Glomerular visceral epithelial cell (primary cell): ENCODE data around the gene CNOT1.
"Not testable (repeated sequence)": the region's sequence is repeated elsewhere in the genome, so short reads cannot be mapped to it uniquely, and the experiment has no call there.

Source experiments
- DNase-seq: peaks from one replicate; pipeline ENCODE4 v3.0.0-alpha.2; 2016; ENCODE audit errors: extremely low spot score

CNOT1 gene

DNA sequence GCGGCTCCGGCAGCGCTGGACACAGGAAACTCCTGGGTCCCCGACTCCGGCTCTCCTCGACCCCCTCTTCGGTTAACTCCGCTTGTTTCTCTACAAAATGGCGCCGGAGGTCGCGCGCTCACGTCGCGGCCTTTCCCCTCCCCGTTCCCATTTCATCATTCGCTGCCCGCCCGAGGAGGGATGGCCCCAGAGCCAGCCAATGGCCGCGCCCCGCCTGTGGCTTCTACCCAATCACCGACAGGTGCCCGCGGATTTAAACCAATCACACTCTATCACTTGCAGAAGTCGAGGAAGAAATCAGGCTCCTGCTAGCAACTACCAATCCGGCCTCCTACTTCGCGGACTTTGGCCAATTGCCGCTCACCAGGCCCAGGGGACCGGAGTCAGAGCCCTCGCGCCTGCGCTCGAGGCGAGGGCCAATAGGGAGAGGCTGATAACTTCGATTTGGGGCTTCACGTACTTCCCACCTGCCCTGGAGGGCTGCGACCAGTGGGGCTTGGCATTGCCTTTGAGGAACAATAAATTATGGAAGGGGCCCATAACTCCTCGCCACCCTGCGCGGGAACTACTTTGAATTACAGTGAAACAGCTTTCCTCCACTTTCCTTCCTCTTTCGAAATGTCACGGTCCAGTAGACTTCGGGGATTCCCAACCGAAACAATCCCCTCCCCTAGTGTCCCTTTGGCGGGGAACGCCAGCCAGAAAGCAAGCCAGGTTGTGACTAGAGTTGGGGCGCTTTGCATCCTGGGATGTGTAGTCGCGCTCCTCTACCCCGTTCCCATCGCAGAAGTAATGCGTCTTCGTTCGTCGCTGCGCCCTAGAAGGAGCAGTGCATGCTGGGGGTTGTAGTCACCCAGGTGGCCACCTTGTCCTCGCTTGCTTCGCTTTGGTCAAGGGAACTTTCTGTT, at the start of gene CNOT1:
Gene CNOT1 (minus strand): TSS at position 94 of the 908 bp plus-strand sequence. CDS start 30,489 bp downstream, outside the sequence.
- peak; percentile 99 for DNase-seq

DNA sequence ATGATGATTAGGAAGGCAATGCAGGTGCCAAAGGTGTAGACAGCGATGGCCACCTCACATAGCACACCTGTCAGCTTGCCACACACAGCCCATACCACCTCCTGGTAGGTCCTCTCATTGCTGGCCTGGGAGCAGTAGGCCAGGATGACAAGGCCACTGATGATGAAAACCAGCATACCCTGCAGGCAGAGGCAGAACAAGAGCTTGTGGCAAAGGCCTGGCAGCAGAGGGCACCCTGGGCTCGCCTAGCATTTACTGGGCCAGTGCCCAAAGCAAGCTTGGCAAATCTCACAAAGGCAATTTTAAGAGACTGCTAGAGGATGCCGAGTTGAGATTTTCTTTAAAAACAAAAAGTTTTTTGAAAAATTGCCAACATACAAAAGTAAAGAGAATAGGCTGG, 49.1 kb upstream of the CNOT1 start:
- peak; percentile 30 for DNase-seq

DNA sequence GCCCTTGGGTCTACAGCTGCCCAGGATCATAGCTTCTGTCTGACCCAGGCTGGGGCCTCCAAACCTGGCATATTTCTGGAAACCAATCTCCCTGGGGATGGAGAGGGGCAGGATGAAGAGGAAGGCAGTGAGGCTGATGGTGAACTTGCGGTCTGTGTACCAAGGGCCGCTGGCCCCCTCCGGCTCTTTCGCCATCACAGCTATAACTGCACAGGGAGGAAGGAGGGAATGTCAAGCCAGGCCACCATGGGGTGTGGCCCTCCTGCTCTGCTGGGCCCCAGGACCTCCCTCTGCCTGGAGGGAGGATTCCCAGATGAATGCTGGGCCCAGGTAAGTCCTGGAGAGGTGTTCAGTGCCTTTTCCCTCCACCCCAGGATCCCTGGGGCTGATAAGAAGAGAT, 48.6 kb upstream of the CNOT1 start:
- no peak for DNase-seq

DNA sequence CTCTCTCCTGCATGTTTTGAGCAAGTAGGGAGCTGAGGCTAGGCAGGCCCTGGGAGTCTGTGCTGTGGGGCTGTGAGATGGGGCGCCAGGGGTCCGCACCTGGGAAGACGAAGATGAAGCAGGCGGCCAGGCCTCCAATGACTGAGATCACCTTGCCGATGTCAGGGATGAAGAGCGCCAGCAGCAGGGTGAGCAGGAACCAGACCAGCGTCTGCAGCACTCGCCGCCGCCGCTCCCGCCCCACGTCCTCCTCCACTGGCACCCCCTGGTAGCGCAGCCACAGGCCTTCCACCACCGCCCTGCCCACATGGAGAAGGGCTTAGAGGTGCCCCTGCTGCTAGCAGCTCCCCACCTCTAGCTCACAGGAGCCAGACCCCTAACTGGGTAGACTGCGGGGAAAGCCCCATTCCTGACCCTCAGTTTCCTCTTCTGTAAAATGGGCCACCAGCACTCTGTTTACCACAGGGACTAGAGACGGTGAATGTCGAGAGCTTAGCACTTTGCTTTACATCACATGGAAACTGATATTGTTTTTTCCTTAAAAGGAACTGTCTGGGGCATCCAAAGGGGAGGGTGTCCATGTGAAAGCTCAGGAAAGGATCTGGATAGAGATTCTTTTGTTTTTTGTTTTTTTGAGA, 41.4 kb upstream of the CNOT1 start:
- DNase-seq, result no peak

DNA sequence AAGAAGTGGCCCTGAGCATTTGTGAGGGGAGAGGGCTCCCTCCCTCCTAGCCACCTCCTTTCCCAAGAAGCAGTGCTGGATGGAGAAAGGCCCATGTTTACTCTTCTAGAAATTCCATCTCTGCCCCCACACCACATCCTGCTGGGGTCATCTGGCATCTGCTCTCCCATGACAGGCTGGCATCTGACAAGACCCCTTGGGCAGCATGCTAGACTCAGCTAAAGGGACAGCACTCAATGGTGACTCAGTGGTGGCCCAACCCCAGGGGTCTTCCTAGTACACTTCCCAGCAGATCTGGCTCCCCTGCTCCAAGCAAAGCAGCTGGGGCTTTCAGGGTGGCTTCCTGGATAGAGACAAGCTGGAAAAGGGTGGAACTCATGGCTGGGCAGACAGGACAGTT, 40.6 kb upstream of the CNOT1 start:
- no peak for DNase-seq

DNA sequence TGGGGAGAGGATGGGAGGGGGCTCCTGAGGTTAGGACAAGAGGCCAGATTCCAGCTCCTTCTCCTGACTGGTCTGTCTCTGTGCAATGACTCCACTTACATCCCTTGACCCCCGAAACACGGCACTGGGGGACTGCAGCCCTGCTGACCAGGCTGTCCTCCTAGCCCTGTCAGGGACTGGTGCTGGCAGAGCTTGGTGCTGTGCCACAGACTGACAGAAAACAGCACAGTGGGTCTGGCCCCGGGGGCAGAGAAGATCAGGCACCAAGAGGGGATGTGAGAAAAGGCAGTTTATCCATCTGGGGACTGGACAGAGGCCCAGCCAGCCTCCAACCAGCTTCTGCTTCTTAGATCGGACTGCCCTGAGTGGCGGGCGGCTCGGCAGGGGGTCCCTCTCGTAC, 35.6 kb upstream of the CNOT1 start:
- DNase-seq, result no peak

DNA sequence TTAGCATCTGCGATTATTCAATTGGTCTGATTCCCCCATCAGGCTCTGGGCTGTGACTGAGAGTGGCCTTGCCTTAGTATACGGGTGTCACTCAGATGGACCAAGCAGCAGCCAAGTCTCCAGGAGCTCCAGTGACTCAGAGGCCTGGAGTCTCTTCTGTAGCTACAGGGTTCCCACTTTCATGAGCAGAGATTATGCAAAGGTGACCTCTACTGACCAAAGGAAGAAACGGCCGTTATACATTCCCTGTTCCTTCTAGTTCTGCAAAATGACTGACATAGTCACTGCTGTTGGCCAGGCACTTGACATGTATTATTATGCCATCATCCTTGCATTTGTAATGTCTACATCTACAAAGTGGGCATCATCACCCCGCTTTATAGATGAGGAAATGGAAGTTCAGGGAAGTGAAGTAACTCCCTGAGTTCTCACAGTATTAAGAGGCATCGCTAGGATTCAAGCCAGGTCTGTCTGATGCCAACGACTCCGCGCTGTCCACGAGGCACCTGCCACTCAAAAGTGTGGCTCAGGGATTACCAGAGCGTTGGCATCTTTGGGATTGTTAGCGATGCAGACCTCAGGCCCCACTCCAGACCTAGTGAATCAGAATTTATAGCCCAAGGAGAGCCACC, 31.7 kb upstream of the CNOT1 start:
- DNase-seq, result peak; percentile 79

DNA sequence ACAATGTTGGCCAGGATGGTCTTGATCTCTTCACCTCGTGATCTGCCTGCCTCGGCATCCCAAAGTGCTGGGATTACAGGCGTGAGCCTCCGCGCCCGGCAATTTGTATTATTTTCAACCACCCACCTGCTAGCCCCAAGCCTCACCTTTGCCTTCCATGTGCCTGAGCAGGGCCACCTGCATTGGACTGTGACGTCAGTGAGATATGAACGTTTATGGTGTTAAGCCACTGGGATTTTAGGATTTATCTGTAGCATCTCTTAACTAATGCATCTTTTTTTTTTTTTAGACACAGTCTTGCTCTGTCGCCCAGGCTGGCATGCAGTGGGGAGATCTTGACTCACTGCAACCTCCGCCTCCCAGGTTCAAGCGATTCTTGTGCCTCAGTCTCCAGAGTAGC, 30.3 kb upstream of the CNOT1 start:
- not testable (repeated sequence) for DNase-seq

DNA sequence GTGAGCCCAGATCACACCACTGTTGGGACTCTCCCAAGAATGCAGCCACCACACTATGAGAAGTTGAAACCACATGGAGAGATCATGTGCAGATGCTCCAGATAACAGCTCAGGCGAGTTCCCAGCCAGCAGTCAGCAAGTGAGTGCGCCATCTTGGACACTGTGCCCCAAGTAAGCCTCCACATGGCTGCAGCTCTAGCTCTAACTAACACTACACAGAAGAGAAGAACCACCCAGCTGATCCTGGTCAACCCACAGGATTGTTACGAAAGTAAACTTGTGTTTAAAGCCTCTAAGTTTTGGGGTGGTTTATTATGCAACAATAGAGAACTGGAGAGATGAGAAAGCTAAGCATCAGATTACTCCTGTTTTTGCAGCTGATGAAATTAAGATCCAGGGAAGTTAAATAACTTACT, 29.2 kb upstream of the CNOT1 start:
- no peak for DNase-seq

DNA sequence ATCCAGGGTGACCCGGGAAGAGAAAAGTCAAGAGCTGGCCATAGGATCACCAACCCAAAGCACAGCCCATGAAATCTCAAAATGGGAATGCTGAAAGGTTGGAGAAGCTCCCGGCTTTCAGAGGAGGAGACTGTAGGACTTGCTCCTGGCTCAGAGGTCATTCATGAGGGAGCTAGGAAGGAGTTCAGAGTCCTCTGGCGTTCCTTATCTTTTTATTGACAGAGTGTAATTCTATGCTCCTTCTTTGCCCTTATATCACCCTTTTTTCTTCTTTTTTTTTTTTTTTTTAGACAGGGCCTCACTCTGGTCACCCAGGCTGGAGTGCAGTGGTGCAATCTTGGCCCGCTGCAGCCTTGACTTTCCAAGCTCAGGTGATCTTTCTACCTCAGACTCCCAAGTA, 27.3 kb upstream of the CNOT1 start:
- no peak for DNase-seq

DNA sequence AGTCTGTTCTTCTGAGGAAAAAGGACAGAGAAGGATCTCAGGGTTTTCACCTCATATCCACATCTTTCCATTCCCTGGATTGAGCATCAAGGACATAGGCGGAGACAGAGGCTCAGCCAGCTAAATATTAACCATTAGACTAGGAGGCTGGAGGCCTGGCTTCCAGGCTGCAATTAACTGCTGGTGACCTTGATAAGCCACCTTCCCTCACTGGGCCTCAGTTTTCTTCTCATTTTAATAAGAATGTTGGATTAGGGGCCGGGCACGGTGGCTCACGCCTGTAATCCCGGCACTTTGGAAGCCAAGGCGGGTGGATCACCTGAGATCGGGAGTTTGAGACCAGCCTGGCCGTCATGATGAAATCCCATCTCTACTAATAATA, 25.6 kb upstream of the CNOT1 start:
- no peak for DNase-seq

DNA sequence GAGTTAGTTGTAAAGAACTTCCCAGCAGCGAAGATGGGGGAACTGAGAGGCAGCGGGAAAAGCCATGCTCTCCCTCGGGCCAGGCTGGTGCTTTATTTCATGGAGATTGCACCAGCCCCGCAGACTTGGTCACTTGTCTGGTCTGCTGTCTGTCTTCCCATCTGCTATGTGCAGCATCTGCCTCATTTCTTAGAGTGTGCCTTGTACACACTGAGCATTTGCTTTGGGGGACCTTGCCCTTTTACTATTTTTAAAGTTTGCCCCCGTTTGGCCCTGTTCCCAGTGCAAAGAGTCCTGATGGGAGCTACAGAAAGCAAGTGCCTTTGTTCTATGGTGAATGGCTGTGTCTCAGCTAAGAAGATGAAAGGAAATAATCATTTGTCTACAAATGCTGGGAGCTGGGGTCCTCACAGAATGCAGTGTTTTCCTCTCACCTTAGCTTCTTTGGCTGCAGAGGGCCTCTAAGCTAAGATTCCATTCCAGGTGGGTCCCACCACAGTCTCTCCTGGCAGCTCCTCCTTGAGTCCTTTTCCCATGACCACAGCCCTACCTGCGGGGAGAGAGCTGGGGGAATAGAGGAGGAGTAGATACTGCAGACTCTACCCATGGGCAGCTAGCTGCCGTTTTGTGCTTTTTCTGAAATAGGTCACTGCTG, 25.1 kb upstream of the CNOT1 start:
- DNase-seq, result no peak

DNA sequence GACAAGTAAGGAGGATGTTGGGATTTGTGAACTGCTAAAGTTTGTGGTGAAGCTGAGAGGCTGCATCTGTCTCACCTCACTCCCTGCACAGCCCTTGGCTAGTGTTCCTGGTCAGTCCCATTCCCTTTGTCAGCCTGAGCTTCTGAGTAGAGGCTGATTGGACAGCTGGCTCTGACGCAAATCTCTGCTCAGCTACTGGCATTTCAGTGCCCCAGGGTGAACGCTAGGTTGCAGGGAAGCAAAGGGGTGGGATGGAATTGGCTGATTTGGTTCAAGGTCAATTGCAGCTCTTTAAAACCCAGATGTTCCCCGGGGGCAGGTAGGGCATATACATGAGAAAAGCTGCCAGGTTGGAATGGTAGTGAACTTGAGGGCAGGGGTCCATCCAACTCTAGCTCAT, 23.1 kb upstream of the CNOT1 start:
- DNase-seq, result no peak

DNA sequence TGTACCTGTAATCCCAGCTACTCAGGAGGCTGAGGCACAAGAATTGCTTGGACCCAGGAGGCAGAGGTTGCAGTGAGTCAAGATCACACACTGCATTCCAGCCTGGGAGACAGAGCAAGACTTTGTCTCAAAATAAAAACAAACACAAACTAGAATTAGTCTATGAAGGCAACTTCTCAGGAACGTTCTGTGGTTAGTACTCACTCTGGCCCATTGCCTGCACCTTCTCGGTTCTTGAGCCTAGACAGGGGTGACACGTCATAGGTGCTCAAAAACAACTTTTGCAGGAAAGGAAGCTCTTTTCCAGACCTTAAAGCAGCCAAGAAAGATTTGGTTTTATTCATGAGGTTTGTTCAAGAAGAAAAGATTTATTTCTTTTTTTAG, 22.3 kb upstream of the CNOT1 start:
- DNase-seq, result no peak

DNA sequence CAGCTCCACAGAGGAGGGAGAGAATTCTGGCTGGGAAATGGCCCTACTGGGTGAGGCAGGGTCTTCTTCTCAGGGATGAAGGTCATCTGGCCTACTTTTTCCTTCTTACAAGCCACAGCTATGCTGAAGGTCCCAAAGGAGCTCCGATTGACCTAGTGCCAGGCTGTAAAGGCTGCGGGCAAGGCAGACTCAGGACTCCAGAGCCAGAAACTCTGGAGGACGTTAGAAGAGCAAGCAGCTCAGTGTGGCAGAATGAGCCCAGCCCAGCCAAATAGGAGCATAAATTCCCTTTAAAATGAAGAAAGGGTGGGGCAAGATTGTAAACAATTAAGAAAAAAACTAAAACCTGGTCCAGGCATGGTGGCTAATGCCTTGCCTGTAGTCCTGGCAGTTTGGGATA, 20.1 kb upstream of the CNOT1 start:
- DNase-seq, result no peak

DNA sequence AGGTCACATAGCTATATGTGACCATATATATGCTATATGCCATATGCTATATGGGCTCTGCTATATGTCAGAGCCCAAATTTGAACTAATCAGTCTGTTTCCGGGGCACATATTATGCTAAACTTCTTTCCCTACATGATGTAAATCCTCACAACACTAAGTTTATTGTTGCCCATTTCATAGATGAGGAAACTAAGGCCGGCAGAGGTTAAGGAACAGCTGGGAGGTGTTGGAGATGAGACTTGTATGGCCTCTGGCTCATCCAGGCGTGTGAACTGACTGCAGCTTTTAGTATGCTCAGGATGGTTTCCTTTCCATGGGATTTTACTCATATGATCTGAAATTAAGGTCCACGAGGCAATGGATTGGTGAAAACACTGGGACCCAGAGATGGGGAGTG, 17.5 kb upstream of the CNOT1 start:
- DNase-seq, result no peak

DNA sequence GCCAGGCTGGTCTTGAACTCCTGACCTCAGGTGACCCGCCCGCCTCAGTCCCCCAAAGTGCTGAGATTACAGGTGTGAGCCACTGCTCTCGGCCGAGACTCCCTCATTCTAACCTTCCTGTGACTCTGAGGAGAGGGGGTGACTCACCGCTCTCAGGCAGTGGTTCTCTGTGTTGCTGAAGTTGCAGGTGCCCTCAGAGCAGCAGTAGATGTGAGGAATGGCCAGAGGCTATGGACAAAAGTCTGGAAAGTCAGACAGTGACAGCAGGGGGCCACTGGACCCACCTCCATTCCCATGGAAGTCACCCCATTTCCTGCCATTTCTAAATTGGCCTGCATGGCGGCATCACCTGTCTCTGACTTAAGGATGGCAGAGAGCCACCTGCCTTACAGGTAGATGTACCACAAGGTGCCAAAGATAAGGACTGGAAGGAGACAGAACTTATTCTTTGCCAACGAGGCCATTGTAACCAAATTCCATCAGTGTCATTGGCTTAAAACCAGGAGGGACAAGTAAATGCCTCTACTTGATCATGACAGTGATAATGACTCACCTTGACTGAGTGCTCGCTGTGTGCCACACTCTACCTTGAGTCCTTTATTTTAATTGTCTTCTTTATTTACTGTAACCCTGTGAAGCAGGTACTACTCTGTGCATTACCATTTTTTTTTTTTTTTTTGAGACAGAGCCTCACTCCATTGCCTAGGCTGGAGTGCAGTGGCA, 15.3 kb upstream of the CNOT1 start:
- no peak for DNase-seq

DNA sequence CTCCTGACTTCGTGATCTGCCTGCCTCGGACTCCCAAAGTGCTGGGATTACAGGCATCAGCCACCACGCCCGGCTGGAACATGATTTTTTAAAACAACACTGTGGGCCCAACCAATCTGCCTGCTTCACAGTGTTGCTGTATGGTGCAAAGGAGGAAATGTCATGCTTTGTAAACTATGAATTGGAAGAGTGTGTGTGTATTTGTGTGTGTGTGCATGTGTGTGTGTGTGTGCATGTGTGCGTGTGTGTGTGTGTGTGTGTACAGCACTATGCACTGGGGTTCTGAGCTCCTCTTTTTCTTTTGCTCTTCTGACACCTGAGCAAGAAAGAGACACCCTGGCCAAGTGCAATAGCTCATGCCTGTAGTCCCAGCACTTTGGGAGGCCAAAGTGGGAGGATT, 14.5 kb upstream of the CNOT1 start:
- DNase-seq, result no peak

DNA sequence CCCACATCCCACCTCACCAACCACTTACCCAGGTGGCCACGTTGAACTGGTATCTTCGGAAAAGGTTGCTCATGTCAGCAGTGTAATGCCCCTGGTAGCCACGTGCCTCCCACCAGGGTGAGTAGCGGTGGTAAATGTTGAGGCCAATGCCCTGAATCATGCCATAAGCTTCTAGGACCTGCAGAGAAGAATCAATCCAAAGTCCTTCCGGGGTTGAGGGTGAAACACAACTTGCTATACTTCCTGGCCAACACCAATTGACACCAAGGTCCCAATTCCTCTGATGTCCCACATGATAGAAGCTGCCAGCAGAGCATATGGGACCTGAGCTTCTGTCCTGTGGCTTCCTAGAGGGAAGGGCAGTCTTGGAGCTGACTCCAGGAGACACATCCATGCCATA, 11.3 kb upstream of the CNOT1 start:
- DNase-seq, result no peak

DNA sequence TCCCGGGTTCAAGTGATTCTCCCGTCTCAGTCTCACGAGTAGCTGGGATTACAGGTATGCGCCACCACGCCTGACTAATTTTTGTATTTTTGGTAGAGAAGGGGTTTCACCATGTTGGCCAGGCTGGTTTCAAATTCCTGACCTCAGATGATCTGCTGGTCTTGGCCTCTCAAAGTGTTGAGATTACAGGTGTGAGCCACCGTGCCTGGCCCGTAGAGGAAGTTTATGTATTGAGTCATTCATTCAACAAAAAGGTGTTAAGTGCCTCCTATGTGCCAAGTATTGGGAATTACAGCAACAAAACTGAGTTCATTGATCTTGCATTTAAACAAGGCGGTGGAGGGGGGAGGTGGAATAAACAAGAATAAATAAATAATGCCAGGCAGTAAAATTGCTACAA, 10.2 kb upstream of the CNOT1 start:
- DNase-seq, result no peak

DNA sequence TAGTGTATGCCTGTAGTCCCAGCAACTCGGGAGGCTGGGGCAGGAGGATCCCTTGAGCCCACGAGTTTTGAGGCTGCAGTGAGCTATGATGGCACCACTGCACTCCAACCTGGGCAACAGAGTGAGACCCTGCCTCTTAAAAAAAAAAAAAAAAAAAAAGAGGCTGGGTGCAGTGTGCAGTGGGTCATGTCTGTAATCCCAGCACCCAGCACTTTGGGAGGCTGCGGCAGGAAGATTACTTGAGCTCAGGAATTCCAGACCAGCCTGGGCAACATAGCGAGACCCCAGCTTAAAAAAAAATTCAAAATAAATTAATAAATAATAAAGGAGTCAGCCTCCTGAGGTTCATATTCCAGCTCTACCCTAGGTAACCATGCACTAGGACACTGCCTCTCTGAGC, 9.6 kb upstream of the CNOT1 start:
- DNase-seq, result no peak
